GM19023 (cell line): ENCODE results near the gene TMEM183A.

Experiments
- ATAC-seq: cut with Tn5 transposase; IDR thresholded peaks from one replicate; pipeline ENCODE4 v1.9.1; 2021; ENCODE audit warnings: mild to moderate bottlenecking, moderate library complexity; ENCODE audit not compliant: unreplicated experiment

TMEM183A gene

GRCh38 chr1:203044546-203045250 lies 37.5 kb downstream of the TMEM183A start:
- ATAC-seq = no peak

- ATAC-seq = no peak
Observed at GRCh38 chr1:203045336-203045735, 38.2 kb downstream of the TMEM183A start.

DNA sequence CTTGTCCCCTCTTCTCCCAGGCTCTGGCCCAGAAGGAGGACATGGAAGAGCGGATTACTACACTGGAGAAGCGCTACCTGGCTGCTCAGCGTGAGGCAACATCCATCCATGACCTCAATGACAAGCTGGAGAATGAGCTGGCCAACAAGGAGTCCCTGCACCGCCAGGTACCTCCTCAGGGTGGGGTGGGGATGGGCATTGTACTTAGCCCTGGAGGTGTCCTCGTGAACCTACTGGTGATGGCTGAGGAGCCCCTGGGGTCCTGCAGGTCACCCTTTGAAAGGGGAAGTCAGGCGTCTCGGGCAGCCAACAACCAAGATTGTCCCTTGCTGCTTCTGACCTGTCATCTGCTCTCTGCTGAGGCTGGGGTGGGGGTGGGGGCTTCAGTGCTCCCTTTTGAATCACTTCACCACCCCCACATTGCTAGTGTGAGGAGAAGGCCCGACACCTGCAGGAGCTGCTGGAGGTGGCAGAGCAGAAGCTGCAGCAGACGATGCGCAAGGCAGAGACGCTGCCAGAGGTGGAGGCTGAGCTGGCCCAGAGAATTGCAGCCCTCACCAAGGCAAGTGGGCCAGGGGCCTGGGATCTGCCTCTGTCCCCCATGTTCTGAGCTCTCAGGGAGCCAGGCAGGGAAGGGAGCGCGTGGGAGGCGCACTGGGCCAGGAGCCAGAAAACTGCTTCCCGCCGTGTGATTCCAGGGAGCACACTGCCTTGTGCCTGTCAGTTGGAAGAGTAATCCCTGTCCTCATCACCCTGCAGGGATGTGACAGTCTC lies 38.8 kb downstream of the TMEM183A start:
- no peak for ATAC-seq

DNA sequence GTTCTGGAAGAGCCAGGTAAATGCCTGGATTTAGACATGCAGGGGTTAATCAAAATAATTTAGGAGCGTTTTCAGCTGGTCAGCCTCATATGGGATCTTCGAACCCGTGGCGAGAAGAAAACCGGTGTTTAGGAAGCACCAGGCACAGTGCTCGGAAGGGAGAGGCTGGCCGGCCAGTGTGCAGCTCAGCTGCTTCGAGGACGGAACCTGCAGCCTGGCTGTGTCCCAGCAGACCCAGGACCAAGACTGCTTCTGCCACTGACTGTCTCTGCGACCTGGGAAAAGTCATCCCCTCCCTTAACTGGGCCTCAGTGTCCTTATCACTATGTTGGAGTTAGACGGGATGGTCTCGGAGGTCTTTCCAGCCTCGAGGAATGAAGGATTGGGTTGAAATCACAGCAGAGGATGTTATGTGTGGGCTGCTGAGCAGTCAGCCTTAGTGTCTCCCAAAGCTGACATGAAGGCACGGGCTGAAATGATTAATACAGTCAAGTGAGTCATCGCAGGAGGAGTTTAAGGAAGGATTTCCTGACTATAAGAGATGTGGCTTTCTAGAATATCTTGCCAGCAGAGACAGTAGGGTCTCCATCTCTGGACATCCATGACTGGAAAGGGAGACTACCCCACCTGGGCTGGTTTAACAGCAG lies 39.9 kb downstream of the TMEM183A start:
- no peak for ATAC-seq

GRCh38 chr1:203048086-203048485 lies 40.9 kb downstream of the TMEM183A start:
- ATAC-seq = no peak

DNA sequence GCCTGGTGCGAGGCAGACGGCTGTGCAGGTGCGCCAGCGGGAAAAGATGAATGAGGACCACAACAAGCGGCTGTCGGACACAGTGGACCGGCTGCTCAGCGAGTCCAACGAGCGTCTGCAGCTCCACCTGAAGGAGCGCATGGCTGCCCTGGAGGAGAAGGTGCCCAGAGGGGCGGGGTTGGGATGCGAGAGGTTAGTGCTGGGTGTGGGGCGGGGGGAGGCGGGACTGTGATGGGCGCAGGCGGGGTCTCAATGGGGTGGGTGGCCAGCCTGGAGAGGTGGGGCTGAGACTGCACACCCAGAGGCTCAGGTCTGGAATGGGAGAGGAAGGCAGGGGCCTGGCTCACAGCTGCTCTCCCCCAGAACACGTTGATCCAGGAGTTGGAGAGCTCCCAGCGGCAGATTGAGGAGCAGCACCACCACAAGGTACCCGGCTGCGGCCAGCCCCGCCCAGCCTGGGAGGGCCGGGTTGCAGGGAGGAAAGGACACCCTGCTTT lies 41.4 kb downstream of the TMEM183A start:
- no peak for ATAC-seq

DNA sequence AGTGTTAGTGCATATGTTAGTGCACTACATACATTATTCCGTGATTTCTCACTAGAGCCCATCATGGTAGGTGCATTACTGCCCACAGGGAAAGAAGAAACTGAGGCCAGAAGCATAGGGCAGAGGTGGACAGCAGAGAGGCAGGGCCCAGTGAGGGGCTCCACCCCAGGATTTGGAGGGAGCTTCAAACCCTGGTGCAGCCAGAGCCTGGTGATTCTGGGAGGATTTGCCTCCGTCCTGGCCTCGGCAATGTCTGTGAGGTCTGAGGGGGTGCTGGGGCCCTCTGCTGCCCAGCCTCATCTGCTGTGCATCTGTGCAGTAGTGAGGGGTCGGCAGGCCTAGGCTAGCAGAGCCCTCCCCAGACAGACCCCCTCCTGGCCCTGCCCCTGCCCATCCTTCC lies 41.9 kb downstream of the TMEM183A start:
- ATAC-seq = no peak

DNA sequence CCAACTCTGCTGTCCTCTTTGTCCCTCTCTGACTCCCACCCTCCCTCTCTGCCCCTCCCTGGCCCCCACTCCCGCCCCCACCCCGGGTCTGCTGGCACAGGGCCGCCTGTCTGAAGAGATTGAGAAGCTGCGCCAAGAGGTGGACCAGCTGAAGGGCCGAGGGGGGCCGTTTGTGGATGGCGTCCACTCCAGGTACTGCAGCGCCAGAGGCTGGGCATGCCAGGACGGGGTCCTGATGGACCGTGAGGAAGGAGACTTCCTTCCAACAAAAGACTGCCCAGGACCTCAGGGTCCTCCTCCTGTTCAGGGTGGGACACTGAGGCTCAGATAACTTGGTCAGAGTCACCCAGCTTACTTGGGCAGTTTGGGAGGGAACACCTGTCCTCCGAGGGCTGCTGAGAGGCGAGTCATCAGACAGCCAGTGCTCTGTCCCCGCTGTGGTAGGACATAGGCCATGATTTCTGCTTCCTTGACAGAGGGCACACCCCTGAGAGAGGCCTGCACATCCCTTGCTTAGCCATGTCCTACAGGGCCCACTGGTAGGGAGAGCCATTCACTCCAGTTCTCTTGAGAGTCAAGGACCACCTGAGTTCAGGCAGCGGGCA lies 42.5 kb downstream of the TMEM183A start:
- ATAC-seq = no peak

DNA sequence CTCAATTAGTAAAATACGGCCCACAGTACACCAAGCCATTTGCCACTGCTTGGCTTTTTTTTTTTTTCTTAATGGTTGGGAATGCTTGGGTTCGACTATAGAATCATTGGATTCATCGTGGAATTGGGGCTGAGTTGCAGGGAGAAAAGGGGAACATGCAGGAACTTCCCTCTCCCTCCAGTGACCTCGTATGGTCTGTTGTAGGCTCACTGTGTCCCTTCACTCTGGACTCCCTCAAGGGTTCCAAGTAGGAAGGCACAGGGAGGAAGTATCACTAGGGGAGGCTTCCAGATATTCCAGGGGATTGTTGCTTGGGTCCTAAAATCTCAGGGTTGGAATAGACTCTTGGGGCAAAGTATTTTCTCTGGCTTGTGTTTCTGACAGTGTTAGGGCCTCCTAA lies 43.7 kb downstream of the TMEM183A start:
- no peak for ATAC-seq

DNA sequence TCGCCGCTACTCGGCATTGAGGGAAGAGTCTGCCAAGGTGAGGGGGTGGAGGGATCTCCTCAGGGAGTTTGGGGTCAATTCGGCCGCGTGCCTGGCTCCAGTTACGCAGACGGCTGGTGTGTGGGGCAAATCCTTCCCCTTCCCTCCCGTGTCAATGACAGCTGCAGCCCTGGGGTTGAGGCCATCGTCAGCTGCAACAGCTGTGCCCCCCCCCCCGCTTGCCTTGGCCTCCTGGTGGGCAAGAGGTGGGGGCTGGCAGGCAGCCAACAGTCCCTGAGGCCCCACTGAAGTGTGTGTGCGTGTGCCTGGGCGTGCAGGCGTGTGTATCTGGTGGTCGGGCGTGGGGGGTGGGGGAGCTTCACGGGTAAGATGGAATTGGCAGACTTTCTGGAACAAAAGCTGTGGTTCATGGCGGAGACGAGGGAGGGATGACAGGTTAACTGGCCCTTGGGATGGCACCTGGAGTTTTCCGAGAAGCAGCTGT lies 44.7 kb downstream of the TMEM183A start:
- ATAC-seq = no peak

GRCh38 chr1:203052601-203053000 lies 45.4 kb downstream of the TMEM183A start:
- no peak for ATAC-seq

GRCh38 chr1:203054184-203054583 lies 47.0 kb downstream of the TMEM183A start:
- ATAC-seq = no peak

GRCh38 chr1:203054642-203055041 lies 47.5 kb downstream of the TMEM183A start:
- no peak for ATAC-seq

- ATAC-seq = no peak
Observed at GRCh38 chr1:203055161-203055799, 48.1 kb downstream of the TMEM183A start.

DNA sequence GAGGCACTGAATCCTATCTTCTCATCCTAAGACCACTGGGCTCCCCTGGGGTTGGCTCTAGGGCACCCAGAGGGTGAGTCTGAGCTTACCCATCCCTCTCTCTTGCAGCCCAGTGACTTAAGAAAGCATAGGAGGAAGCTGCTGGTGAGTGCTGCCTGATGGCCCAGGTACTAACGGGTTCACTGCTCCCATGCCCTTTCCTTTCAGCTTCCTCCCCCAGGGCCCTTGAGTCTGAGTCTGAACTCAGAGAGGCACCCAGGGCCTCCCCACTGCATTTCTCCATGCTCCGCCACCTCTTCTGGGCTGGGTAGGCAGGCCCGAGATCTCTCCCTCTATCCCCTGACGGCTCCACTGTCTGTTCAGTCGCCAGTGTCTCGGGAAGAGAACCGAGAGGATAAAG lies 48.8 kb downstream of the TMEM183A start:
- ATAC-seq = no peak

DNA sequence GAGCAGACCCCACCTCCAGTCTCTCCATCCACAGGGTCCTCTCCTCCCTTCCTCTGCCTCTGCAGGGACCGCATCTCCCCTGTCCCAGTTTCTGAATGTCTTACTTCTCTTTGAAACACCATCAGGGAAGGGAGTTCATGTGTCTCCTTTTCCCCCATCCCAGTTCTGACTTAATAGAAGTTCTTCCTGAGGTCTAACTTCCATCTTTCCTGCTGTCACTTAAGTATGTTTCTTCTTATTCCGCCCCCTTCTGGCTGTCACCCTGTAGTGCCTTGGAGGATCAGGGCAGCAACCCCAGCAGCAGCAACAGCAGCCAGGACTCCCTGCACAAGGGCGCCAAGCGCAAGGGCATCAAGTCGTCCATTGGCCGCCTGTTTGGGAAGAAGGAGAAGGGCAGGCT lies 49.3 kb downstream of the TMEM183A start:
- no peak for ATAC-seq

DNA sequence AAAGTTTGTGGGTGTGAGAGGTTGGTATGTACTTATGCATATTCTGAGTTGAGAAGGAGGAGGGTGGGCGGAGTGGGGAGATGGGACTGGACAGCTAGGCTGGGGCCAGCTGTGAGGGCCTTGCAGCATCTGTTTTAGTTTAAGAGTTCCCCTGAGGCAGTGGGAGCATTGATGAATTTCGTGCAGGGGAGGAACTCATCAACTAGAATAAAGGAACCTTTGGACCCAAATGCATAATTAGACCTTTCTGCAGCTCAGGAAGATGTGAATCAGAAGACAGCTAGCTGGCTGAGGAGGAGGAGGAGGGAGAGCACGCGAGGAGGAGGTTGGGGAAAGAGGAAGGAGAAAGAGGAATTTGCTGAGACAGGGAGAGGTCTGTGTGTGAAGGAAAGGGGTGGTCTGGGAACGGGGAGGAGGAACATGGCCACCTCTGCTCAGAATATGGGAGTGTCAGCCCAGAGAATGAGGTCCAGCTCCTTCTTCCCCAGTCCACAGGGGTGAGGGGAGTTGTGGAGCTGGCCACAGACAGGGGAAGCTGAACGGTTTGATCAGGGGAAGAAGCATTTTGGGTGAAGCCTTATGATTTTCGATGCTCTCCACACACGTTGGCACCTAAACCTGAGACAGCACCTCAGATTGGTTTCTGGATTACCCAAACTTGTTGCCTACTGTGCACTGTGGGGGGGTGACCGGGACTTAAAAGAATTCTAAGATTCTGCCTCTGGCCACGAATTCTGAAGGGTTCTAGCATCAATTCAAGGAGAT lies 50.9 kb downstream of the TMEM183A start:
- no peak for ATAC-seq

- ATAC-seq = no peak
Observed at GRCh38 chr1:203058676-203058935, 51.4 kb downstream of the TMEM183A start.

- no peak for ATAC-seq
Observed at GRCh38 chr1:203059485-203059884, 52.3 kb downstream of the TMEM183A start.

DNA sequence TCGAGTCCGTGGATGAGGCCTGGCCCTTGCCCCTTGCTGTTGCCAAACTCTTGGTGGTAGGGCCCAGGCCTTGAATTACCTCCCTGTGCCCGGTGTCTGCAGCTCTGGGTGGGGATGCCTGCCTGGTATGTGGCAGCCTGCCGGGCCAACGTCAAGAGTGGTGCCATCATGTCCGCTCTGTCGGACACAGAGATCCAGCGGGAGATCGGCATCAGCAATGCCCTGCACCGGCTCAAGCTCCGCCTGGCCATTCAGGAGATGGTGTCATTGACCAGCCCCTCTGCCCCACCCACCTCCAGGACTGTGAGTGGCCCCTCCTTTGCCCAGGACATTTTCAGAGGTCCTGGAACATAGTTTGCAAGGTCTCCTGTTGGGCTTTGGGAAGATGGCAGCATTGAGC lies 52.9 kb downstream of the TMEM183A start:
- ATAC-seq = no peak
